A673 (cell line): ENCODE measurements around the gene ERICH6B. TPM values are rescaled to one million over a fixed set of nuclear protein-coding genes. Genes with fewer than 3 reads are reported as not detected.
A peak's percentile ranks its signal among the peaks of the same experiment; 100 is the strongest.

Experiments used
- BruUV-seq: library from RNA; stranded (reverse); fragments of 400-500 nt; replicated peaks from 2 replicates; lab custom pipeline; 2021; lab: Mats Ljungman, UMichigan
- CTCF ChIA-PET: fragments of 300-600 bp; sonication (Branson Sonifier 250); formaldehyde crosslinking; loops from one replicate; lab custom pipeline; 2022; ENCODE audit warnings: antibody characterized with exemption; lab: Charles Lee
- POLR2A ChIA-PET: fragments of 300-600 bp; sonication (Branson Sonifier 250); formaldehyde crosslinking; loops from one replicate; lab custom pipeline; 2022; ENCODE audit warnings: antibody characterized with exemption; ENCODE audit not compliant: low non-redundant PET; lab: Charles Lee
- DNase-seq: peaks from one replicate; pipeline ENCODE4 v3.0.0-alpha.2; 2015; ENCODE audit warnings: low spot score
- H3K27ac ChIP-seq: fragments of 200-600 bp; sonication (generic); 2 replicates; pipeline ENCODE4 v1.5.1; 2016; ENCODE audit warnings: mixed run types, low read depth, mild to moderate bottlenecking, mixed read lengths, antibody characterized with exemption, low read length; ENCODE audit not compliant: poor library complexity, severe bottlenecking
- H3K27me3 ChIP-seq: fragments of 200-600 bp; sonication (generic); replicated peaks from 2 replicates; pipeline ENCODE4 v1.6.1; 2017; ENCODE audit warnings: mixed run types, low read depth, mild to moderate bottlenecking, mixed read lengths, antibody characterized with exemption, low read length; ENCODE audit not compliant: insufficient read depth, poor library complexity
- H3K36me3 ChIP-seq: fragments of 200-600 bp; sonication (generic); 2 replicates; pipeline ENCODE4 v1.6.1; 2016; ENCODE audit warnings: mixed run types, mild to moderate bottlenecking, mixed read lengths, antibody characterized with exemption, low read length; ENCODE audit not compliant: insufficient read depth, poor library complexity, severe bottlenecking
- H3K4me1 ChIP-seq: fragments of 200-600 bp; sonication (generic); 2 replicates; pipeline ENCODE4 v1.6.1; 2017; ENCODE audit warnings: mixed run types, mild to moderate bottlenecking, mixed read lengths, antibody characterized with exemption, low read length; ENCODE audit not compliant: insufficient read depth, poor library complexity, severe bottlenecking
- H3K4me3 ChIP-seq: fragments of 200-600 bp; sonication (generic); 2 replicates; pipeline ENCODE4 v1.5.1; 2016; ENCODE audit warnings: low read depth, mixed run types, mild to moderate bottlenecking, mixed read lengths, low read length; ENCODE audit not compliant: poor library complexity, severe bottlenecking
- H3K9me3 ChIP-seq: fragments of 200-600 bp; sonication (generic); 2 replicates; pipeline ENCODE4 v1.6.1; 2016; ENCODE audit warnings: mixed run types, low read depth, mild to moderate bottlenecking, mixed read lengths, antibody characterized with exemption, low read length; ENCODE audit not compliant: poor library complexity, severe bottlenecking
- EZH2 ChIP-seq: fragments of 200-600 bp; sonication (generic); IDR thresholded peaks from 2 replicates; pipeline ENCODE4 v1.6.1; 2017; ENCODE audit warnings: borderline replicate concordance, low read depth, mild to moderate bottlenecking, mixed read lengths, antibody characterized with exemption, low read length; ENCODE audit not compliant: poor library complexity, severe bottlenecking
- intact Hi-C: fragments of 100-400 bp; cut with micrococcal nuclease; formaldehyde crosslinking; loops from one replicate; pipeline ENCODE4 v1.10.0; 2022; ENCODE audit not compliant: unreplicated experiment
- total RNA-seq: library from RNA; stranded (reverse); gene quantifications from 2 replicates; pipeline ENCODE4 v1.2.3, GENCODE V29; 2021
- TF ChIP-seq, protein P1 (sequence below): fragments of 300-800, 200-600 bp; sonication (generic); conservative IDR thresholded peaks from 2 replicates; pipeline ENCODE4 v1.5.1; 2017; ENCODE audit warnings: low read depth, mild to moderate bottlenecking, antibody characterized with exemption, low read length, moderate library complexity, mixed read lengths

The ERICH6B gene
- total RNA-seq, 1 experiment from 2014 or later, result not detected

DNA sequence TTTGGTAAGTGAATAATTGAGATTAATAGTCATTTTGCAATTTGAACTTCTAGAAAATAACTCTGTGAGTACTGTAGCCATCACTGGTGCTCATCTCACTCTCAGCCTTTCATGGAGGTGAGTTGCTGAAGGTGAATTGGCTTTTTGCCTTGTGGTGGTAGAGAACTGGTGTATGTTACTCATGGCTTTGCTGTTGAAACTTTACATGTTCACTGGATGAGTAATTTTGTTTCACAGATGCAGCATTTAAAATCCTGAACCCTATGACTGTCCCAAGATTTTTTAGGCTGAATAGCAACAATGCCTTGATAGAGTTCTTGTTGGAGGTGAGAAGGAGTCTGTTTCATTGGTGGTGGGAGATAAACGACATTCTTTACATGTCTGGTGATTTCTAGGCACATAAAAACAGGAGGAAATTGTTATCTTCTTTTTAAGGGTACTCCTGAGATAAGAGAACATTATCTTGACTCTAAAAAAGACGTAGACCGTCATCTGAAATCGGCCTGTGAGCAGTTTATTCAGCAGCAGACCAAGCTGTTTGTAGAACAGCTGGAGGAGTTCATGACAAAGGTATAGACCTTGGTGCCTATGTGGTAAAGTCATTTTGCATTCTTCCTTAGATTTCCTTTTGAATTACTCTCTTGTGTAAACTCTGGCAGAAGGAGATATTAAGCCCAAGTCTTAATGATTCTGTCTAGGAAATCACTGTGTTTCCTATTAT lies 96.9 kb downstream of the ERICH6B start:
- Histone ChIP-seq H3K9me3 (no peaks in the 10 kb centered on the region), H3K27me3 (no peaks in the 10 kb centered on the region), H3K36me3 (peaks cover 37% of the 10 kb centered on the region), H3K27ac (no peak overlapping the region), H3K4me3 (no peak overlapping the region), H3K4me1 (no peaks in the 10 kb centered on the region)
- intact Hi-C loops, result loop anchor here (10.0 kb wide), 2 partner anchors 144 to 646 kb away; no protein-coding TSS in a partner anchor
- no peak for DNase-seq
- TF ChIP-seq EZH2, result no peak
- TF ChIP-seq, protein P1, sequence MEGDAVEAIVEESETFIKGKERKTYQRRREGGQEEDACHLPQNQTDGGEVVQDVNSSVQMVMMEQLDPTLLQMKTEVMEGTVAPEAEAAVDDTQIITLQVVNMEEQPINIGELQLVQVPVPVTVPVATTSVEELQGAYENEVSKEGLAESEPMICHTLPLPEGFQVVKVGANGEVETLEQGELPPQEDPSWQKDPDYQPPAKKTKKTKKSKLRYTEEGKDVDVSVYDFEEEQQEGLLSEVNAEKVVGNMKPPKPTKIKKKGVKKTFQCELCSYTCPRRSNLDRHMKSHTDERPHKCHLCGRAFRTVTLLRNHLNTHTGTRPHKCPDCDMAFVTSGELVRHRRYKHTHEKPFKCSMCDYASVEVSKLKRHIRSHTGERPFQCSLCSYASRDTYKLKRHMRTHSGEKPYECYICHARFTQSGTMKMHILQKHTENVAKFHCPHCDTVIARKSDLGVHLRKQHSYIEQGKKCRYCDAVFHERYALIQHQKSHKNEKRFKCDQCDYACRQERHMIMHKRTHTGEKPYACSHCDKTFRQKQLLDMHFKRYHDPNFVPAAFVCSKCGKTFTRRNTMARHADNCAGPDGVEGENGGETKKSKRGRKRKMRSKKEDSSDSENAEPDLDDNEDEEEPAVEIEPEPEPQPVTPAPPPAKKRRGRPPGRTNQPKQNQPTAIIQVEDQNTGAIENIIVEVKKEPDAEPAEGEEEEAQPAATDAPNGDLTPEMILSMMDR, result no peak
- POLR2A ChIA-PET, result no interaction called here
- no TSS peak for BruUV-seq
- CTCF ChIA-PET, result no interaction called here

DNA sequence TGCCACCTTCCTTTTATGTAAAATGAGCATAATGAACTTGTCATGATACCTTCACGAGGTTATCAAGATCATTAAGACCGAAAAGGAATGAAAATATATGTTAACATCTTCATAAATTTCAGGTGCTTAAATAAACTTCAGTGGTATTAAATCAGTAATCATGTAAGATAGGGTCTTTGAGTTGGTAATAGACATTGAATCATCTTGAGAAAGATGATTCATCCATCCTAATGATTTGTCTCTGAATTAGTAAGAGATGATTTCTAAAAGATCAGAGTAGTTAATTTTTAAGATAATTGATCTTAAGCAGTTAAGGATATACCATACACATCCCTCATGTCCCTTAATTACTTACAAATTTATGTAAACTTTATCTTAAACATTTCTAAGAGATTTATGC lies 98.8 kb downstream of the ERICH6B start:
- POLR2A ChIA-PET, result no interaction called here
- intact Hi-C loops, result loop anchor here (10.0 kb wide), 2 partner anchors 142 to 648 kb away; no protein-coding TSS in a partner anchor
- Histone ChIP-seq H3K4me1 (peaks cover 3% of the 10 kb centered on the region), H3K27ac (no peak overlapping the region), H3K4me3 (no peak overlapping the region), H3K9me3 (no peaks in the 10 kb centered on the region), H3K27me3 (no peaks in the 10 kb centered on the region), H3K36me3 (peaks cover 51% of the 10 kb centered on the region)
- TF ChIP-seq EZH2, result no peak
- TF ChIP-seq, protein P1, result no peak
- DNase-seq, result no peak
- BruUV-seq, result no TSS peak
- CTCF ChIA-PET, result no interaction called here

DNA sequence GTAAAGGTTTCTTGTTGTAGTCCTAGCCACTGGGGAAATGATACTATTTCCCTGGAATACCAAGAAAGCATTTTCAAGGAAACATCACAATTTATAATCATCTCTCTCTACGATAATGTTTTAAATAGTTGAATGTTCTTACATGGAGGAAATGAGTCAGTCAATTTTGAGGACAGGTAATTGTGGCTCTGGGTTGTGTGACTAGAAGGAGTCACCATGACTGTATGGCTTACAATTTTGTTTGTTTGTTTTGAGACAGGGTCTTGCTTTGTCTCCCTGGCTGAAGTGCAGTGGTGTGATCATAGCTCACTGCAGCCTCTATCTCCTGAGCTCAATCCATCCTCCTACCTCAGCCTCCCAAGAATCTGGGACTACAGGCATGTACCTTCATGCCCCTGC lies 103.4 kb downstream of the ERICH6B start:
- TF ChIP-seq EZH2, result no peak
- TF ChIP-seq, protein P1, result no peak
- Histone ChIP-seq H3K36me3 (peaks cover 44% of the 10 kb centered on the region), H3K4me3 (no peak overlapping the region), H3K27me3 (no peaks in the 10 kb centered on the region), H3K27ac (no peak overlapping the region), H3K9me3 (no peaks in the 10 kb centered on the region), H3K4me1 (peaks cover 21% of the 10 kb centered on the region)
- ChIA-PET CTCF (interaction anchor here (0.8 kb wide), 1 partner anchor 614 kb away, joined by 5 read pairs; no protein-coding TSS in a partner anchor), POLR2A (no interaction called here)
- DNase-seq, result no peak
- intact Hi-C loops, result loop anchor here (5.0 to 10.0 kb wide), 5 partner anchors 137 to 810 kb away; no protein-coding TSS in a partner anchor
- TSS peak; percentile 14 for BruUV-seq
